DND-41 (cell line): Measurements from ENCODE around the gene KPNA1.

Experiments used
- EZH2 ChIP-seq: IDR thresholded peaks from 3 replicates; pipeline ENCODE4 v1.6.1; 2012; ENCODE audit warnings: borderline replicate concordance, low read depth, mild to moderate bottlenecking, moderate library complexity, low read length, inconsistent platforms; ENCODE audit not compliant: severe bottlenecking
- TF ChIP-seq, protein P1 (sequence below): IDR thresholded peaks from 2 replicates; pipeline ENCODE4 v1.5.1; 2012; ENCODE audit warnings: borderline replicate concordance, low read length, moderate library complexity, mild to moderate bottlenecking; ENCODE audit not compliant: poor library complexity, severe bottlenecking; ENCODE audit errors: extremely low read depth

DNA sequence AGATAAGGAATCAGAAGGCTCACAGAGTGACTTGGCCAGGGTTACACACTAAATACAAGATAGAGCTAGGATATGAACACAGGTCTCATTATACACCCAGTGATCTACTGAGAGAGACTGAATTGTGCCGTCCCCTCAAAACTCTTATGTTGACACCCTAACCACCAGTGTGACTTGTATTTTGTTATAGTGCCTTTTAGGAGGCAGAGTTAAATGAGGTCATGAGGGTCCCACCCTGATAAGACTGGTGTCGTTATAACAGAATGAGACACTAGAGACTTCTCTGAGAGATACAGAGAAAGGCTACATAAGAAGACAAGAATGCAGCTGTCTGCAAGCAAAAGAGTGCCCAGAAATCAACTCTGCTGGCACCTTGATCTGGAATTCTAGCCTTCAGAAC is 12.6 kb downstream of the KPNA1 start:
- no peak for TF ChIP-seq EZH2
- TF ChIP-seq, protein P1, sequence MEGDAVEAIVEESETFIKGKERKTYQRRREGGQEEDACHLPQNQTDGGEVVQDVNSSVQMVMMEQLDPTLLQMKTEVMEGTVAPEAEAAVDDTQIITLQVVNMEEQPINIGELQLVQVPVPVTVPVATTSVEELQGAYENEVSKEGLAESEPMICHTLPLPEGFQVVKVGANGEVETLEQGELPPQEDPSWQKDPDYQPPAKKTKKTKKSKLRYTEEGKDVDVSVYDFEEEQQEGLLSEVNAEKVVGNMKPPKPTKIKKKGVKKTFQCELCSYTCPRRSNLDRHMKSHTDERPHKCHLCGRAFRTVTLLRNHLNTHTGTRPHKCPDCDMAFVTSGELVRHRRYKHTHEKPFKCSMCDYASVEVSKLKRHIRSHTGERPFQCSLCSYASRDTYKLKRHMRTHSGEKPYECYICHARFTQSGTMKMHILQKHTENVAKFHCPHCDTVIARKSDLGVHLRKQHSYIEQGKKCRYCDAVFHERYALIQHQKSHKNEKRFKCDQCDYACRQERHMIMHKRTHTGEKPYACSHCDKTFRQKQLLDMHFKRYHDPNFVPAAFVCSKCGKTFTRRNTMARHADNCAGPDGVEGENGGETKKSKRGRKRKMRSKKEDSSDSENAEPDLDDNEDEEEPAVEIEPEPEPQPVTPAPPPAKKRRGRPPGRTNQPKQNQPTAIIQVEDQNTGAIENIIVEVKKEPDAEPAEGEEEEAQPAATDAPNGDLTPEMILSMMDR, result no peak
